ENCODE measurements around the gene CD300H. TPM values are rescaled to one million over a fixed set of nuclear protein-coding genes. Genes with fewer than 3 reads are reported as not detected.
A peak's percentile ranks its signal among the peaks of the same experiment; 100 is the strongest.

The CD300H gene
- total RNA-seq, 1 donor from 2014 or later, result not detected

DNA sequence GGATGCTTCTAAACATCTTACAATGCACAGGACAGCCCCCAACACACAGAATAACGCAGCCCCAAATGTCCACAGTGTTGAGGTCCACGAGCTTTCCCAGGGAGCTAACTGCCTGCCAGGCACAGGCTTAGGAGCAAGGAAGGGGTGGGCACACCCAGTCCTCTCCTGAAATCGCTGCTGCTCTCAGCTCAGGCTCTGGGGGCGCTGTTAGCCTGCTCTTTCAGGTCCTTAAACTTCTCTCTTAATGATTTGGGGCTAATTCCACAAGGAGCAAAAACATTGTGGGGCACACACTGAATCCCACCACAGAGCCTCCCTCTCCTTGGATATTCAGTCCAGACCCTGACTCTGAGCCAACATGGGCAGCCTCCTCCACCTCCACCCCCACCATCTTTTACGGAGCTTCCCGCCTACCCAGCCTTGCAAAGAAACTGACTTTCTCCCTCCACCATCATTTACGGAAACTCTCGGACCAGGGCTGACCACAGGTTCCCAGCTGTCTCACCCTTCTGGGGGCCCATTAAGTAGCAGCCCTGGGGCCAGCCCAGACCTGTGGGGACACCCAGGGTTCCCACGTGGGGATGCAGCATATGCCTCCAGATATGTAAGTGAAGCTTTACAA lies 1.1 kb downstream of the CD300H start:
- Histone ChIP-seq H3K27ac (no peak overlapping the region), H3F3A (ENCODE audit: low read depth) (no peaks in the 10 kb centered on the region), H2AFZ (replicated peaks) (no peak overlapping the region), H3K9ac (no peak overlapping the region), H3K27me3 (no peaks in the 10 kb centered on the region), H3K36me3 (no peaks in the 10 kb centered on the region), H3K79me2 (ENCODE audit: low read depth) (no peaks in the 10 kb centered on the region), H3K4me2 (no peak overlapping the region), H3K4me3 (no peak overlapping the region), H4K20me1 (ENCODE audit: low read depth) (no peaks in the 10 kb centered on the region), H3K4me1 (no peaks in the 10 kb centered on the region), H3K9me3 (ENCODE audit: low read depth) (no peaks in the 10 kb centered on the region)
- no peaks in the 10 kb centered on the region for H3K4me1 Mint-ChIP-seq
- H3K27me3 Mint-ChIP-seq (ENCODE audit: insufficient read depth, low read depth), result peaks cover 11% of the 10 kb centered on the region
- TF ChIP-seq, protein P1, sequence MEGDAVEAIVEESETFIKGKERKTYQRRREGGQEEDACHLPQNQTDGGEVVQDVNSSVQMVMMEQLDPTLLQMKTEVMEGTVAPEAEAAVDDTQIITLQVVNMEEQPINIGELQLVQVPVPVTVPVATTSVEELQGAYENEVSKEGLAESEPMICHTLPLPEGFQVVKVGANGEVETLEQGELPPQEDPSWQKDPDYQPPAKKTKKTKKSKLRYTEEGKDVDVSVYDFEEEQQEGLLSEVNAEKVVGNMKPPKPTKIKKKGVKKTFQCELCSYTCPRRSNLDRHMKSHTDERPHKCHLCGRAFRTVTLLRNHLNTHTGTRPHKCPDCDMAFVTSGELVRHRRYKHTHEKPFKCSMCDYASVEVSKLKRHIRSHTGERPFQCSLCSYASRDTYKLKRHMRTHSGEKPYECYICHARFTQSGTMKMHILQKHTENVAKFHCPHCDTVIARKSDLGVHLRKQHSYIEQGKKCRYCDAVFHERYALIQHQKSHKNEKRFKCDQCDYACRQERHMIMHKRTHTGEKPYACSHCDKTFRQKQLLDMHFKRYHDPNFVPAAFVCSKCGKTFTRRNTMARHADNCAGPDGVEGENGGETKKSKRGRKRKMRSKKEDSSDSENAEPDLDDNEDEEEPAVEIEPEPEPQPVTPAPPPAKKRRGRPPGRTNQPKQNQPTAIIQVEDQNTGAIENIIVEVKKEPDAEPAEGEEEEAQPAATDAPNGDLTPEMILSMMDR (IDR thresholded peaks at IDR 0.05), result peak; percentile 83
- TF ChIP-seq EZH2 (IDR thresholded peaks at IDR 0.05), result no peak
- TF ChIP-seq EZH2phosphoT487 (IDR thresholded peaks at IDR 0.05), result no peak
- no peak overlapping the region for H3K4me3 Mint-ChIP-seq
- DNase-seq (ENCODE audit: low spot score), result peak; percentile 72
- no peaks in the 10 kb centered on the region for H3K9me3 Mint-ChIP-seq
- H3K36me3 Mint-ChIP-seq, result no peaks in the 10 kb centered on the region
- H3K27ac Mint-ChIP-seq, result no peak overlapping the region

DNA sequence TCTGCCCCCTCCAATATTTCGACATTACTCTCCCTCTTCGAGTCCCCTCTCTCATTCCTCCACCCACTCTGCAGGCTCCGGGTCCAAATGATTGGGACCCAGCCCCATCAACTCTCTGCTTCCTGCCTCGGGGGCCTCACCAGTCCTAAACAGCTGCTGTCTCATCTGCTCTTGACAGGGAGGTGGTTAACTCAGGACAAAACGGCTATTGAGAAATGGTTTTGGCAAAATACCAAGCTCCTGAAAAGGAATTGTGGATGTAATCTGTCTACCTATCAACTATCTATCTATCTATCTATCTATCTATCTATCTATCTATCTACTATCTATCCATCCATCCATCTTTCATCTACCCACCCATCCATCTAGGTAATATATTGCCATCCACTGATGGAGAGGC lies 2.2 kb downstream of the CD300H start:
- no peaks in the 10 kb centered on the region for H4K20me1 ChIP-seq (ENCODE audit: low read depth)
- H3K27ac Mint-ChIP-seq, result no peak overlapping the region
- peaks cover 14% of the 10 kb centered on the region for H3K27me3 Mint-ChIP-seq (ENCODE audit: insufficient read depth, low read depth)
- H3K9me3 ChIP-seq (ENCODE audit: low read depth), result no peaks in the 10 kb centered on the region
- no peak overlapping the region for H3K4me3 ChIP-seq
- no peaks in the 10 kb centered on the region for H3K9me3 Mint-ChIP-seq
- H3K4me2 ChIP-seq, result no peak overlapping the region
- no peaks in the 10 kb centered on the region for H3K4me1 ChIP-seq
- no peaks in the 10 kb centered on the region for H3K36me3 ChIP-seq
- TF ChIP-seq EZH2 (IDR thresholded peaks at IDR 0.05) (no peak), EZH2phosphoT487 (IDR thresholded peaks at IDR 0.05) (no peak)
- TF ChIP-seq, protein P1 (IDR thresholded peaks at IDR 0.05), result no peak
- H3K79me2 ChIP-seq (ENCODE audit: low read depth), result no peaks in the 10 kb centered on the region
- H3K36me3 Mint-ChIP-seq, result no peaks in the 10 kb centered on the region
- H2AFZ ChIP-seq (replicated peaks), result no peak overlapping the region
- H3K4me1 Mint-ChIP-seq, result no peaks in the 10 kb centered on the region
- H3K27ac ChIP-seq, result no peak overlapping the region
- no peaks in the 10 kb centered on the region for H3K27me3 ChIP-seq
- no peak overlapping the region for H3K4me3 Mint-ChIP-seq
- no peaks in the 10 kb centered on the region for H3F3A ChIP-seq (ENCODE audit: low read depth)
- no peak for DNase-seq (ENCODE audit: low spot score)
- H3K9ac ChIP-seq, result no peak overlapping the region

DNA sequence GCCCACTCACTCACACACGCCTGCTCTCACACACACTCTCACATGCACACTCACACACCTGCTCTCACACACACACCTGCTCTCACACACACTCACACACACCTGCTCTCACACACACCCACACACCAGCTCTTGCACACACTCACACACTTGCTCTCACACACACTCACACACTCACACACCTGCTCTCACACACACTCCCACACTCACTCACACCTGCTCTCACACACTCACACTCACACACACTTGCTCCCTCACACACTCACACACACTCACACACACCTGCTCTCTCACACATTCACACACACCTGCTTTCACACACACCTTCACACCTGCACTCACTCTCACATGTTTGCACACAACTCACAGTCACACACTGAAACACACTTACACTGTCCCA lies 4.0 kb downstream of the CD300H start:
- Histone ChIP-seq H3K79me2 (ENCODE audit: low read depth) (no peaks in the 10 kb centered on the region), H2AFZ (replicated peaks) (no peak overlapping the region), H3K4me2 (no peak overlapping the region), H3K9me3 (ENCODE audit: low read depth) (no peaks in the 10 kb centered on the region), H3K4me3 (no peak overlapping the region), H3K36me3 (no peaks in the 10 kb centered on the region), H4K20me1 (ENCODE audit: low read depth) (no peaks in the 10 kb centered on the region), H3K4me1 (no peaks in the 10 kb centered on the region), H3F3A (ENCODE audit: low read depth) (no peaks in the 10 kb centered on the region), H3K9ac (no peak overlapping the region), H3K27me3 (no peaks in the 10 kb centered on the region), H3K27ac (no peak overlapping the region)
- Mint-ChIP-seq H3K4me1 (no peaks in the 10 kb centered on the region), H3K27ac (no peak overlapping the region), H3K4me3 (no peak overlapping the region), H3K27me3 (ENCODE audit: insufficient read depth, low read depth) (peaks cover 16% of the 10 kb centered on the region), H3K9me3 (peaks cover 4% of the 10 kb centered on the region), H3K36me3 (no peaks in the 10 kb centered on the region)
- TF ChIP-seq, protein P1 (IDR thresholded peaks at IDR 0.05), result no peak
- TF ChIP-seq EZH2 (IDR thresholded peaks at IDR 0.05) (no peak), EZH2phosphoT487 (IDR thresholded peaks at IDR 0.05) (no peak)
- DNase-seq (ENCODE audit: low spot score), result no peak

Data from neural progenitor cell (in vitro differentiated cells).